Stimulated activated CD4-positive, alpha-beta T cell treated with anti-CD3 and anti-CD28 coated beads, Interleukin-15, amount 100 ng/mL, for 24 hours (primary cell): ENCODE measurements around the gene CBFB.
"Not testable (repeated sequence)": the region's sequence is repeated elsewhere in the genome, so short reads cannot be mapped to it uniquely, and the experiment has no call there.

ENCODE experiments used
- DNase-seq: peaks from one replicate; pipeline ENCODE4 v3.0.0-alpha.2; 2020

The CBFB gene

DNA sequence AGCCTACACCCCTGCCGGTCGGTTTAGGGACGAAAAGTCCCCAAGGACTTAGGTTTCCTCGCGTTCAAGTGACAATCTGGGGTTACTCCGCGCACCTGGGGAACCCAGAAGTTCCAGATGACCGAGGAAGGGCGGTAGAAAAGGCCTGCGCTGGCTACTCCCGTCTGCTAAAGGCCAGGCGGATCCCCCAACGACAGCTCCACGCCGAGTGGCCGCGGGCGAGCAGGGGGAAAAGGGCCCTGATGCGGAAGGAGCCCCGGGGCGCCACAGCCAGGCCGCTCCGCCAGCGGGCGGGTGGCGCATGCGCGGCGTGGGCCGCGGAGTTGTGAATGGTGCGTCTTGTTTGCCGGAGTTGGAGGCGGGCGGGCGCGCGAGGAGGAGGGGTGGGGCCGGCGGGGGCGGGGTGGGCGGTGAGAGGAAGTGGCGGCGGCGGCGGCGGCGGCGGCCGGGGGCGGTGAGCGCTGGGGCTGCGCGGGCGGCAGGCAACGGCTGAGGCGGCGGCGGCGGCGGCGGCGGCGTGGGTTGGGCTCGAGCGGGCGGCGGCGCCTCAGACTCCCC lies at the start of gene CBFB:
TSS of gene CBFB (plus strand) at position 454 of the 558 bp plus-strand sequence. CDS start 259 bp downstream, outside the sequence.
- peak; percentile 93 for DNase-seq

DNA sequence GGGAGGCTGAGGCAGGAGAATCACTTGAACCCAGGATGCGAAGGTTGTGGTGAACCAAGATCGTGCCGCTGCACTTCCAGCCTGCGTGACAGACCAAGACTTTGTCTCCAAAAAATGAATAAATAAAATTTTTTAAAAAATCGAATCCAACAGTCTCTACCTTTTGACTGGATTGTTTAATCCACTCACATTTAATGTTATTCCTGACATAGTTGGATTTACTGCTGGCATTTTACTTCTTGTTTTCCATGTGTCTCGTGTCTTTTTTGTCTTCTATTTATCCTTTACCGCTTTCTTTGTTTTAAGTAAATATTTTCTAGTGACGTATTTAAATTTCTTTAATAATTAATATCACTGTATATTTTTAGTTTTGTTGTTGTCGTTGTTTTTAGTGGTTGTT lies 45.9 kb upstream of the CBFB start:
- DNase-seq, result no peak

DNA sequence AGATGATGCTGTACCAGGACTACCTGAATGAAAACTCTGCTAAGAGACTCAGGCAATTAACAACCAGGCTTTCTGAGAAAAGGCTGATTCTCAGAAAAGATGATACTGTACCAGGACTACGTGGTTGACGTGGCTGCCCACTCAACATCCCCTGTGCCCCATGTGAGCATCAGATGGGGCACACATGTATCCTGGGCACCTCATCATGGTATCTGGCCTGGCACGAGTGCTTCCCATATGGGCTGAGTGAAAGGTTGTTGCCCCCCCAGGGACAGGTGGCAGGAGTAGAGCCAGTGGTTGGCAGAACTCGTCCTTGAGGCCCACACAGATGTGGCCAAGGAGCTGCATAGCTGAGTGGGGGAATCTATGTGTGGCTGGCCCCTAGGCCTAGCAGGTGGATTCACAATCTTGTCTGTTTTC lies 44.0 kb upstream of the CBFB start:
- peak; percentile 84 for DNase-seq

DNA sequence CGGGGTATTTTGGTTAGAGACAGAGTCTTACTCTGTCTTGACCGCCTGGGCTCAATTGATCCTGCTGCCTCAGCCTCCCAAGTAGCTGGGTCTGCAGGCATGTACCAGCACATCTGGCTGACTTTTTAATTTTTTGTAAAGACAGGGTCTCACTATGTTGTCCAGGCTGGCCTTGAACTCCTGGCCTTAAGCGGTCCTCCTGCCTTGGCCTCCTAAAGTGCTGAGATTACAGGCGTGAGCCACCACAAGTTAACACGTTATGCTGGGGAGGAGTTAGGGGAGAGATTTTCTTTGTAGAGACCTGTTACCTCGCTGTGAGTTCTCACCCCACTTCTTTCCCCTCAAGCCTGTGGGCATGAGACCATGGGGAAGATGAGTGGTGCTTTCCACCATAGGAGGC lies 42.4 kb upstream of the CBFB start:
- DNase-seq, result no peak

DNA sequence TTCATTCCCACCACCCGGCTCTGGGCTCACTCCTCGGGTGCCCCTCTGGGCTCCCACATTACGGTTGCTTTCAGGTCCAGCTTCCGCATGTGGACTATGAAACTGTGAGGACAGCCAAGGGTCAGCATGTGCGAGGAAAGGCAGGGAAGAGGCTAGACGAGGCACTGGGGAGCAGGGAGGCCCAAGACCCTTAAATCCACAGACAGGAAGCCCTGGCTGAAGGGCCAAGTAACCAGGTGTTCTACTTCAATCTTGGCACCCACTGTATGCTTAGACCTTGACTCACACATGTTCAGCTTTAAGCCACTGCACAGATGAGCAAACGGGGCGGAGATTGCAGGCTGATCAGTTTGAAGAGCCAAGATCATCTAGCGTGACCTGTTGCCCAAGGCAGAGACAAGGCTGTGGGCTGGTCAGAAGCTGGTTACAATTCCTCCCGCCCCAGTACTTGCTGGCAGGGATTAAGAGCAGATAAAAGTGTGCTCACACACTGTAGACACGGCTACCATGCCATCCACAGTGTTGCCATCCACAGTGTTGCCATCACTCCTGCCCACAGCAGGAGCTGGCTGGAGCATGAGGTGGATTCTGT lies 40.7 kb upstream of the CBFB start, which contains the start of gene CES4A:
TSS of gene CES4A (plus strand) at position 393 of the 592 bp plus-strand sequence. CDS start at position 577, 184 bp downstream.
- DNase-seq, result no peak

DNA sequence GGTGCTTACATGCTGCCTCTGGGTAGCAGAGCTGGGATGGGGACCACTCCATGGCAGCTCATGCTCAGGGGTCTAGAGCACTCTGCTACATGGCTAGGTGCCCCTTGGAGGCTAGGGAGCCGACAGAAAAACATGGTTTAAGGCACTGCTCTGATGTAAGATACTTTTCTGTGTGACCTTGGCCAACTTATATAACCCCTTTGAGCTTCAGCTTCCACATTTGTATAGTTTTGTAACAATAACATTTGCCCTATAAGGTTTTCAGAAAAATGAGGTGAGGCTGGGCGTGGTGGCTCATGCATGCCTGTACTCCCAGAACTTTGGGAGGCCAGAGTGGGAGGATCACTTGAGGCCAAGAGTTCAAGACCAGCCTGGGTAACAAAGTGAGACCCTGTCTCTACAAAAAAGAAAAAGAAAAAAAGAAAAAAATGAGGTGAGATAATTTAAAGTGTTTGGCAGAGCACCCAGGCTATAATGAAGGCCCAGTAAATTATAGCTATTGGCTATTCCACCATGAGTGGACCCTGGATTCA lies 37.3 kb upstream of the CBFB start:
- DNase-seq, result no peak

DNA sequence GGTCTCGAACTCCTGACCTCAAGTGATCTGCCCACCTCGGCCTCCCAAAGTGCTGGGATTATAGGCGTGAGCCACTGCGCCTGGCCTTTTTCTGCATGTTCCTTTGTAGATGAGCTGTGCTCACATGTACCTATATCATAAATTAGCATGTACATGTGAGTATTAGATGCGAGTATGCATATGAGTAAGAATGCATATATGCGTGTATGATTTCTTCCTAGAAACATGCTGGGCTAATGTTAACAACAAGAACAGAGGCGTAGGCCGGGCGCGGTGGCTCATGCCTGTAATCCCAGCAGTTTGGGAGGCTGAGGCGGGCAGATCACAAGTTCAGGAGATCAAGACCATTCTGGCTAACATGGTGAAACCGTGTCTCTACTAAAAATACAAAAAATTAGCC lies 35.4 kb upstream of the CBFB start:
- not testable (repeated sequence) for DNase-seq

DNA sequence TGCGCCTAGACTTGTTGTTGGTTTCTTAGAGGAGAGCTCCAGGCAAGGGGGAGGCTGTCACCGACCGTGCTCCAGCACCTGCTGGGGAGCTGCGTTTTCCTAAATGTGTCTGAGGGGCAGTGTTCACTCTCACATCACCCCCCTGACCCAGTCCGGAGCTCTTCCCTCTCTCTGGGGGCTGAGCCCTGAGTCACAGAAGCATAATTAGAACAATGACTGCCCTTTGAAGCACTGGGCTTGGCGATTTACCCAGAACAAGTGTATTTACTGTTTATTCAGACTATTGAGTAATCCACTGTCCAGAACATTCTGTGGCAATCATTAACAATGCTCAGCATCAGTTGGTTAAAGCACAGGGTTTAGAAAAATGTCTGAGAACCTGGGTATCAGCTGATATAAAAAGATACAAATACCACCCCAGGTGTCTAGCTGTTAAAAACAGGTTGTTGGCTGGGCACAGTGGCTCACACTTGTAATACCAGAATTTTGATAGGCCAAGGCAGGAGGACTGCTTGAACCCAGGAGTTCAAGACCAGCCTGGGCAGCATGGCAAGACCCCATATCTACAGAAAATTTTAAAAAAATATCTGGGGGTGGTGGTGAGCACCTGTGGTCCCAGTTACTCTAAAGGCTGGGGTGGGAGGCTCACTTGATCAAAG lies 32.5 kb upstream of the CBFB start:
- no peak for DNase-seq

DNA sequence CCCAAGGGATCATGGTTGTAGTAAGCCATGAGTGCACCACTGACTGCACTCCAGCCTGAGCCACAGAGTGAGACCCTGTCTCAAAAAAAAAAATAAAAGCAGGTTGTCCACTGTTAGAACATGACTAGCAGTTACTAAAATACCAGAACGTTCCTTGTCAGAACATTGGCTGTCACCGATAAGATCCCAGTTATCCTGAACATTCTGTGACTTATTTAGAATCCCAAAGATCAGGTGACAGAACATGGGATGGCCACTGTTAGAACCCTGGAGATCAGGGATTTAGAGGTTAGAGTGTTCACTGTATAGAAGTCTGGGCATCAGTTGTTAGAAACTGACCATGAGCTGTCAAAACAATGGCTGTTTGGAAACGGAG lies 32.0 kb upstream of the CBFB start:
- no peak for DNase-seq

DNA sequence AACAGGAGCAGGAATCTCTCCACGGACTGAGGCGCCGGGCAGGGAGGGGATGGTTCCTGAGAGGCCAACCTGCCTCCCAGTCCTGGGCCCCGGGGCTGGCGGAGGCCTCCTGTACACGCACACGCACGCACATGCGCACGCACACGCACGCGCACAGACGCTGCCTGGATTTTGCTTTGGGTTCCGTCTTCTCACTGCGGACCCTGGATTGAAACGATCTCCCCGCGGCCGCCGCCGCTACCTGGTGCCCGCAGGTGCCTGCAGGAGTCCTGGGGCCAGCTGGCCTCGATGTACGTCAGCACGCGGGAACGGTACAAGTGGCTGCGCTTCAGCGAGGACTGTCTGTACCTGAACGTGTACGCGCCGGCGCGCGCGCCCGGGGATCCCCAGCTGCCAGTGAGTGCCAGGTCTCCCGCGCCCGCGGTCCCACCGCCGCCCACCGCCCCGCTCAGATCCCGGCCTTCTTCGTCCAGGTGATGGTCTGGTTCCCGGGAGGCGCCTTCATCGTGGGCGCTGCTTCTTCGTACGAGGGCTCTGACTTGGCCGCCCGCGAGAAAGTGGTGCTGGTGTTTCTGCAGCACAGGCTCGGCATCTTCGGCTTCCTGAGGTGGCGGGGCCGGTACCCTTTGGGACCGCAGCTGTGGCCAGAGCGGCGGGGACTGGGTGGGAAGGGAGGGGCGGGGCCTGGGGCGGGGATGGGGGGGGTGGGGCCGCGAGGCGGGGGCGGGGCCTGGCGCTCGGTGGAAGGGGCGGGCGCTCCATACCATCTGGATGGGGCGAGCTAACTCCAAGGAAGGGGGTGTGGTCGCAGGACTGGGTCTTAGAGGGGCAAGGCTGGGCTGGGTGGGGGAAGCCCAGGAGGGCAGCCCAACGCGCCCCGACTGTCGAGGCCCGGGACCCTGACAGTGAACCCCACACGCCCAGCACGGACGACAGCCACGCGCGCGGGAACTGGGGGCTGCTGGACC lies 28.3 kb upstream of the CBFB start:
- DNase-seq, result peak; percentile 71

DNA sequence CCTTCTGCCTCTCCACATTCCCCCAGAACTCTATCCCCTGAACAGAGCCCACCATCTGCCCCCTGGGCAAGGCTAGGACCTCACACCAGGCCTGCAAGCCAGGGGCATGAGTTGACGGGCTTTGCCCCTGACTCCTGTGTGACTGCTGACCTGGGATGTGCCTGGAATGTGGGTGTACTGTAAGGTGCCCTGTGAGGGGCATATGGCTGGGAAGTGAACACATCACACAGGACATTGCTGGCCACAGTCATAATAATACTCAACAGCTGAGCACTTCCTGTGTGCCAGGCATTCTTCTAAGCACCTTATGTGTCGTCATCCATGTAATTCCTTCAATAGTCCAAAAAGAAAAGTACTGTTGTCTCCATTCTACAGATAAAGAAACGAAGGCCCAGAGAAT lies 27.2 kb upstream of the CBFB start:
- DNase-seq, result no peak

DNA sequence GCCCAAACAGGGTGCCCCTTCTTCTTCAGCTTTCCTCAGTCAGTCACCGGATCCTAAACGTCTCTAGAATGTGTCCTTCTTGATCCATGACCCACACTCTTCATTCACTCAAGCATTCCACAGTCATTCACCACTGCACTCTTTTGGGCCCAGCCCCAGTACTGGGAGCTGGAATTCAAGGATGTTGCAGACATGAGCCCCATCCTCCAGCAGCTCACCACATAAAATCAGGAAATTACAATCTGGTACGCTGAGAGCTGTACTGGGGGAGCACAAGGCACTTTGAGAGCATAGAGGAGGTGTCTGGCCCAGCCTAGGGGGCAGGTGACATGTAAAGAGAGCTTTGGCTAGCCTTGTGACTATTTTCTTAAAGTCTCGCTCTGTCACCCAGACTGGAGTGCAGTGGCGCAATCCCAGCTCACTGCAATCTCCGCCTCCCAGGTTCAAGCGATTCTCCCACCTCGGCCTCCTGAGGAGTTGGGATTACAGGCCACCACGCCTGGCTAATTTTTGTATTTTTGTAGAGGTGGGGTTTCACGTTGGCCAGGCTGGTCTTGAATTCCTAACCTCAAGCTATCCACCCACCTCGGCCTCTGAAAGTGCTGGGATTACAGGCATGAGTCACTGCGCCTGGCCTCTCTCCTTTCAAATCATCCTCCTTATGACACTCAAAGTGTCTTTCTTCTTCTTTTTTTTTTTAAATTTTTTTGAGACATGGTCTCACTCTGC lies 21.9 kb upstream of the CBFB start:
- no peak for DNase-seq

DNA sequence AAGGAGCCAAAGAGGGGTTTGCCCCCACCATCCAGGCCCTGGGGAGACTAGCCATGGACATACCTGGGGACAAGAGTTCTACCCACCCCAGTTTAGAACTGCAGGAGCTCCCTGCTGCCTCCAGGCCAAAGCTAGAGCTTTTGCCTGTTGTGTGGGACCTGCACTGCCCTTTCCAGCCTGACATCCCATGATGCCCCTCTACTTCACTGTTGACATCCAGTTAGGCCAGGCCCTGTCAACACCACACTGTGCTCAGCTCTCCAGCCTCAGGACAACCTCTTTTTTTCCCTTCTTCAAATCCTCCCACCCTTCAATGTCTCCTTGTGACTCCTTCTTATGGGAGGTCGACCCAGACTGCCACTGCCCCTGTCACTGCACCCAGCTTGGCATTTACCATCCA lies 19.8 kb upstream of the CBFB start:
- DNase-seq, result no peak

DNA sequence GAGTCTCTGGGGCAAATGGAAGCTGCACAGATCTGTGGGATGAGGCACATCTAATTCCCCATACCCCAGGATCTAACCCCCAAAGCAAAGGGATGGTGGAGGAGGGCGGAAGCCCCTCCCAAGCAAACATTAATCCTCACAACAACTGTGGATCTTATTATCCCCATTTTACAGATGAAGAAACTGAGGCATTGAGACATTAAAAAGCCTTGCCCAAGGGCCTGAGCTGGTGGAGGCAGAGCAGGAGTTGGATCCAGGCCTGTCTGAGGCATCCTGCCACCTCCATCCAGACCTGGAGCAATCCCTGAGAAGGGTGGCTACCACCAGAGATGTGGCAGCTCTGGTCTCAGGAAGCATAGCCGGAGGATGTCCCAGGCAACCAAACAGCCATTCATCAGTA lies 17.7 kb upstream of the CBFB start:
- DNase-seq, result no peak

DNA sequence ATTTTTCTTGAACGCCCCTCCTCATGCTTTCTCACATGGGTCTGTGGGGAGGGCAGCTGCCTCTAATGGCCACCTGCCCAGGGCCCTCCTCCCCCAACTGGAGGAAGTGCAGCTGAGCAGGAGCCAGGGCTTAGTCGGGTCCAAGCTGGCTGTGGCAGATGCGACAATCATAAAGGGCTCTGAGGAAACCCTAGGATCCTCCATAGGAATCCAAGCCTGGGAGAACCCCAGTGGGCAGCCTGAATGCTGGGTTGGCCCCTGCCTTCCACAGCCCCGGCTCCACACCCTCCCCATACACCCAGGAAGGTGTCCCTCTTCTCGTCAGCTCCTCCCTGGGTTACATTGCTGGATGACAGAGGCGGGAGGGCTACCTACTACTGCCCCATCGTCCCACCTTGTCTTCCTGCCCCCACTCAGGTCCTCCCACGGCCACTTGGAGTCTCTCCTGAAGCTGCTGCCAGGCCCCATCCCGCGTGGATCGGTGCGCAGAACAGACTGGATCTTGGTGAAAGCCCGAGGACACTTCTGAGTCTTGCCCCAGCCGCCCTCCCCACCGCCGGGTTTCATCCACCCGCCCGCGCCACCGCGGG lies 15.6 kb upstream of the CBFB start:
- no peak for DNase-seq

DNA sequence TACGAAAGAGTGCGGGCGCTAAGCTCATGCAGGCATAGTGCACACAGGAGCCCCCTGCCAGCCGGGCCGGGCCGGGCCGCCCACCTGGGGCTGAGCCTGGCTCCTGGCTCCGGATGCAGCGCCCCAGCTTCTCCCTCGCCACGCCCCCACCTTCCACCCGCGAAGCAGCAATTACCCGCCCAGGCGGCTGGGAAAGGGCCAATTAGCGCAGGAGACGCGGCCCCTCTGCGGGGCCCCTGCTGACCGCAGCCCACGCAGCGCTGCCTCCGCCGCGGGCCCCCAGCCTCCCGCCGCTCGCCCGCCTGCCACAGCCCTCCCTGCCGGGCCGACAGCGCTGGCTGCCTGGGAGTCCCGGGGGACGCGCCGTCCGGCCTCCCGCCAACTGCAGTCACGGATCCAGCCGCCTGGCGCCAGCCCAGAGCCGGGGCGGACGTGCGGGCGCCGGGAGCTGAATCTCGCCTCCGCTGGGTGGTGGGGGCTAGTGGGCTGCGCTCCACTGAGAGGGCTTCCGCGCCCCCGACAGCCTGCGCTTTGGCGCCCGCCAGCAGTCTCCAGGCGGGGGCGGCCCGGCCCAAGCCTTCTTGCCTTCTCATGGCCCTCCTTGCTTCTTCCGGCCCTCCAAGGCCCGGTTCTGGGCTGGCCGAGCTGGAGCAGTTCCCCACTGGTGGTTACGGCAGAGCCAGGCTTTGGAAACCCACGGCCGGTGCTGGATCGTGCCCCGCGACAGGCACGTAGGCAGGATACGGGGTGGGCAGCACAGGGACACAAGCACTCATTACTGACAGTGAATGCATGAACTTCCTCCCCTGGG lies 14.9 kb upstream of the CBFB start:
- peak; percentile 92 for DNase-seq

DNA sequence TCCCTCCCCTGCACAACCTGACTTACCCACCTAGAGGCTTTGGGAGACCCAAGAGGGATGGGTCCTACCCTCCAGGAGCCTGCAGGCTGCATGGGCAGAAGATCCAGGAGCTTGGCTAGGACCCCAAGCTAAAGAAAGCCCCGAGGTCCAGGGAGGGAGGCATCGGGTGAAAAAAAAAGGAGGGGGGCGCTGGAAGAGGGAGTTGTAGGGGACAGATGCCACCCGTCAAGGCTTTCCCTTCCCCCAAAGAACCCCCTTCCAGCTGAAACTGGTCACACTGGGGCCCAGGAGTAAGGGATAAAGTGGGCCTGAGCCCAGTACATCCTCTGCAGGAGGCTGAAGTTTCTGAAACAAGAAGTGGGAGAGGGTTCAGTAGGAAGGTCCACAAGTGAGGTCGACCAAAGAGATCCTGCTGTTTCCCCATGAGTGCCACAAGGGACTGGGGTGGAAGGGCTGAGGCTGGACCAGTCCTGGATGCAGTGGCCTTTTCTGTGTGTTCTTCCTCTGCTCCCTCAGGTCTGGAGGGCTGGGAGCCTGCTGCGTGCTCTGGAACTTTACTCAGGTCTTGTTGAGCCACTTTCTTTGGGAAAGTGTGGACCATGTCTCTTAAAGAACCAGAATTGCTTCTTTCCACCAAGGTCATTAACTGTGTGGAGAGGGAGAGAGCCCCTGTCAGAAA lies 14.2 kb upstream of the CBFB start:
- no peak for DNase-seq

DNA sequence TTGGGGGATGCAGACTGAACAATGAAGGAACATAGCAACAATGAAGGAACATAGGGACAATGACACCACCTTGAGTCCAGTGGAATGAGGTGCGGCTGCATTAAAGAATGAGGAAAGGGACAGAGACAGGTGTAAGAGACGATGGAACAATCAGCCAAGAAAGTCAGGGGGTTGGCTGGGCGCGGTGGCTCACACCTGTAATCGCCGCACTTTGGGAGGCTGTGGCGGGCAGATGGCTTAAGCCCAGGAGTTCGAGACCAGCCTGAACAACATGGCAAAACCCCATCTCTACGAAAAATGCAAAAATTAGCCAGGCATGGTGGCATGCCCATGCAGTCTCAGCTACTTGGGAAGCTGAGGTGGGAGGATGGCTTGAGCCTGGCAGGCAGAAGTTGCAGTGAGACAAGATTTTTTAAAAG lies 13.6 kb upstream of the CBFB start:
- no peak for DNase-seq

DNA sequence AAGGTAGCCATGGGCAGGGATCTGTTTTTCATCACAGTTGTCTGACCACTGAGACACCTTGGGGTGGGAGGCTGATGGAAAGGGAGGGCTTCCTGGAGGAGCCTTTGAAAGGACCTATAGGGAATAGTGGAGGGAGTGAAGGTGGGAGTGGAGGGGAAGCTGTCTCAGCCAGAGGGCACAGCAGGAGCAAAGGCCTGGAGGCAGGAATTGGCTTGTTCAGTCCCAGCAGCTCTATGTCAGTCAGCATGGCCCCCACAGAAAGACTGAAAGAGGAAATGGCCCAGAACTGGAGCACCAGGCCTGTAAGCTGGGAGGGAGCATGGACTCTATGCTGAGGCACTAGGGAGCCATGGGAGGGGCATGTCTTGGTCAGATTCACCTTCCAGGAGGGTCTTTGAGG lies 12.8 kb upstream of the CBFB start:
- DNase-seq, result no peak

DNA sequence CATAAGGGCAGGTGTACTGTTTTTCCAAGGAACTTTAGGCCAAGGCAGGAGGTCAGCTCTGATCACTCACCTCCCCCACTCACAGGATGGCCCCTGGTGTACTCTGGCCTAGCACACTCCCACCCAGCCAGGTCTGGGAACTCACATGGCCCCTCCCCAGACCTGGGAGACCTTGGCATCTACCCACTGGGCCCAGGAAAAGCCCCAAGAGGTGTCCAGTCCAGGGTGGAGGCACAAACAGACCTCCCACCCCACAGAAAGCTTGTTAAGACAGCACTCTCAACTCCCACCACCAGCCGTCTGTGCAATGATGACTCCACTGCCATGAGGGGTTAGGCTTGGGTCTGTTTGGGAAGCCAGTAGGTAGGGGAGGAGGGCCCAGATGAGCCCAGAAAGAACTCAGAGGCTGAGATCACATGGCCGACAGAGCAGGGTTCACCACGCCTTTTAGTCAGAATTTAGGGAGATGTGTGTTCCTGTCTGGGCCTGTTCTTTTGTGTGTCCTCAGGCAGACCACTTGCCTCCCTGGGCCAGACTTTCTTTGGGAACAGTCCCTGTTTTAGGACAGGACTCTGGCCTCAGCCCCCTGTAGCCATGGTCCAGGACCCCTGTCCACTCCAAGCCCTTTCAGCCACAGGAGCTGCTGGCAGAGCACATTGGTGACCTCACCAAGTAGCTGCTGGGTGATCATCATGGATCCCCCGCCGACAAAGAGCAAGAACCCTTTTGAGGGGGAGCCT lies 12.1 kb upstream of the CBFB start:
- no peak for DNase-seq
